ENCODE measurements around the gene DNAJC5G. TPM values are rescaled to one million over a fixed set of nuclear protein-coding genes. Genes with fewer than 3 reads are reported as not detected.

DNAJC5G gene
- total and polyA plus RNA-seq, 2 of the 13 experiments (the other 11 are each of a cell fraction or from before 2014, with no cell fraction given), result 0.05 TPM; not detected in 1

DNA sequence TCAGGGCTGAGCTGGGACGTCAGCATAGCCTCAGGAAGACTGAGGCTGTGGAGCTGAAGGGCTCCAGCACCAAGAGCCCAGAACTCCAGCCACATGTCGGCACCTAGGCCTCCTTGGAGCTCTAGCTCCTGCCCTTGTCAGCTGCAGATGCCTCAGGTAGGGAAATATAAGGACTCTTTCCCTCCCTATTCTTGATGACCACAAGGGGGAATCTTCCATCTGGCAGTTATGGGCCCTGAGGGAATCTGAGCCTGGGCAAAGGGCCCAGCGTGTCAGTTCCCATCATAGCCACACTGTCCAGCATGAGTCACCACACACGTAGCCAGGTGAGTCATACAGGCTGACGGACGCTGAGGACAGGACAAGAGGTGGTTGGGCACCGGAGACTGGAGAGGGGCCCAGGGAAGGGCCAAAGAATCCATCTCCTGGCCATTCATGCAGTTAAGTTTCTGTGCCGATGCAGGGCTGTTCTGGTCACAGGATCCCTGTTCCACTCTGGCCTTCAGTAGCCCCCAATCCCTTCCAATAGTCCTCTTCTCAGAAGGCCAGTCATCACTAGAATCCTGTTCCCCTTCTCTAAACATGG, 45.8 kb downstream of the DNAJC5G start (continued):
- TF ChIP-seq ZBTB2 (CRISPR knock-in tag; IDR thresholded peaks at IDR 0.05; ENCODE audit: low read depth) (no peak), STAT5B (CRISPR knock-in tag; IDR thresholded peaks at IDR 0.05) (no peak), RBM39 (IDR thresholded peaks at IDR 0.05; ENCODE audit: low read depth, low read length, poor library complexity, severe bottlenecking) (no peak), SETDB1 (CRISPR knock-in tag; IDR thresholded peaks at IDR 0.05; ENCODE audit: borderline replicate concordance) (no peak), NR2F2 (IDR thresholded peaks at IDR 0.05; ENCODE audit: borderline replicate concordance, low read depth) (no peak), TCF7 (IDR thresholded peaks at IDR 0.05; ENCODE audit: low read depth) (no peak), ZNF773 (CRISPR knock-in tag; IDR thresholded peaks at IDR 0.05; ENCODE audit: borderline replicate concordance) (no peak), AHR (CRISPR knock-in tag; IDR thresholded peaks at IDR 0.05) (peak; percentile 81; the same call in 1 of the 2 replicates), ZMAT3 (CRISPR knock-in tag; conservative IDR thresholded peaks at IDR 0.05) (peak; percentile 83; the same call in 1 of the 2 replicates), TAF1 (CRISPR knock-in tag; IDR thresholded peaks at IDR 0.05) (peak; percentile 62), GTF3A (CRISPR knock-in tag; conservative IDR thresholded peaks at IDR 0.05) (no peak), SRF (IDR thresholded peaks at IDR 0.05; ENCODE audit: low read depth, low read length) (no peak), ZNF30 (CRISPR knock-in tag; IDR thresholded peaks at IDR 0.05) (no peak), THAP7 (CRISPR knock-in tag; IDR thresholded peaks at IDR 0.05) (no peak), ATF5 (CRISPR knock-in tag; IDR thresholded peaks at IDR 0.05; ENCODE audit: low read depth) (no peak), ZNF629 (CRISPR knock-in tag; conservative IDR thresholded peaks at IDR 0.05) (no peak), ZNF816 (CRISPR knock-in tag; IDR thresholded peaks at IDR 0.05; ENCODE audit: borderline replicate concordance) (no peak), XRCC5 (optimal IDR thresholded peaks at IDR 0.05; ENCODE audit: low read length) (peak; percentile 98)
- TF ChIP-seq, protein P1, sequence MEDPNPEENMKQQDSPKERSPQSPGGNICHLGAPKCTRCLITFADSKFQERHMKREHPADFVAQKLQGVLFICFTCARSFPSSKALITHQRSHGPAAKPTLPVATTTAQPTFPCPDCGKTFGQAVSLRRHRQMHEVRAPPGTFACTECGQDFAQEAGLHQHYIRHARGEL (CRISPR knock-in tag; IDR thresholded peaks at IDR 0.05), result no peak
- TF ChIP-seq, protein P2, sequence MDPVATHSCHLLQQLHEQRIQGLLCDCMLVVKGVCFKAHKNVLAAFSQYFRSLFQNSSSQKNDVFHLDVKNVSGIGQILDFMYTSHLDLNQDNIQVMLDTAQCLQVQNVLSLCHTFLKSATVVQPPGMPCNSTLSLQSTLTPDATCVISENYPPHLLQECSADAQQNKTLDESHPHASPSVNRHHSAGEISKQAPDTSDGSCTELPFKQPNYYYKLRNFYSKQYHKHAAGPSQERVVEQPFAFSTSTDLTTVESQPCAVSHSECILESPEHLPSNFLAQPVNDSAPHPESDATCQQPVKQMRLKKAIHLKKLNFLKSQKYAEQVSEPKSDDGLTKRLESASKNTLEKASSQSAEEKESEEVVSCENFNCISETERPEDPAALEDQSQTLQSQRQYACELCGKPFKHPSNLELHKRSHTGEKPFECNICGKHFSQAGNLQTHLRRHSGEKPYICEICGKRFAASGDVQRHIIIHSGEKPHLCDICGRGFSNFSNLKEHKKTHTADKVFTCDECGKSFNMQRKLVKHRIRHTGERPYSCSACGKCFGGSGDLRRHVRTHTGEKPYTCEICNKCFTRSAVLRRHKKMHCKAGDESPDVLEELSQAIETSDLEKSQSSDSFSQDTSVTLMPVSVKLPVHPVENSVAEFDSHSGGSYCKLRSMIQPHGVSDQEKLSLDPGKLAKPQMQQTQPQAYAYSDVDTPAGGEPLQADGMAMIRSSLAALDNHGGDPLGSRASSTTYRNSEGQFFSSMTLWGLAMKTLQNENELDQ (CRISPR knock-in tag; IDR thresholded peaks at IDR 0.05; ENCODE audit: borderline replicate concordance), result no peak
- TF ChIP-seq, protein P3, sequence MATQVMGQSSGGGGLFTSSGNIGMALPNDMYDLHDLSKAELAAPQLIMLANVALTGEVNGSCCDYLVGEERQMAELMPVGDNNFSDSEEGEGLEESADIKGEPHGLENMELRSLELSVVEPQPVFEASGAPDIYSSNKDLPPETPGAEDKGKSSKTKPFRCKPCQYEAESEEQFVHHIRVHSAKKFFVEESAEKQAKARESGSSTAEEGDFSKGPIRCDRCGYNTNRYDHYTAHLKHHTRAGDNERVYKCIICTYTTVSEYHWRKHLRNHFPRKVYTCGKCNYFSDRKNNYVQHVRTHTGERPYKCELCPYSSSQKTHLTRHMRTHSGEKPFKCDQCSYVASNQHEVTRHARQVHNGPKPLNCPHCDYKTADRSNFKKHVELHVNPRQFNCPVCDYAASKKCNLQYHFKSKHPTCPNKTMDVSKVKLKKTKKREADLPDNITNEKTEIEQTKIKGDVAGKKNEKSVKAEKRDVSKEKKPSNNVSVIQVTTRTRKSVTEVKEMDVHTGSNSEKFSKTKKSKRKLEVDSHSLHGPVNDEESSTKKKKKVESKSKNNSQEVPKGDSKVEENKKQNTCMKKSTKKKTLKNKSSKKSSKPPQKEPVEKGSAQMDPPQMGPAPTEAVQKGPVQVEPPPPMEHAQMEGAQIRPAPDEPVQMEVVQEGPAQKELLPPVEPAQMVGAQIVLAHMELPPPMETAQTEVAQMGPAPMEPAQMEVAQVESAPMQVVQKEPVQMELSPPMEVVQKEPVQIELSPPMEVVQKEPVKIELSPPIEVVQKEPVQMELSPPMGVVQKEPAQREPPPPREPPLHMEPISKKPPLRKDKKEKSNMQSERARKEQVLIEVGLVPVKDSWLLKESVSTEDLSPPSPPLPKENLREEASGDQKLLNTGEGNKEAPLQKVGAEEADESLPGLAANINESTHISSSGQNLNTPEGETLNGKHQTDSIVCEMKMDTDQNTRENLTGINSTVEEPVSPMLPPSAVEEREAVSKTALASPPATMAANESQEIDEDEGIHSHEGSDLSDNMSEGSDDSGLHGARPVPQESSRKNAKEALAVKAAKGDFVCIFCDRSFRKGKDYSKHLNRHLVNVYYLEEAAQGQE (IDR thresholded peaks at IDR 0.05; ENCODE audit: borderline replicate concordance in 1 of 2, low read depth in 1 of 2, low read length in 2 of 2), result peak in 1 of 2 experiments; percentile 74; a peak in 2 of 4 replicates
